Loucy (cell line): ENCODE measurements around the gene COL5A1.

Source experiments
- EZH2phosphoT487 ChIP-seq: fragments of 200-600 bp; IDR thresholded peaks from 2 replicates; pipeline ENCODE4 v1.6.1; 2018; ENCODE audit warnings: antibody characterized with exemption, mild to moderate bottlenecking, moderate library complexity, borderline replicate concordance
- TF ChIP-seq, protein P1 (sequence below): fragments of 200-600 bp; sonication (generic); conservative IDR thresholded peaks from 2 replicates; pipeline ENCODE4 v1.5.1; 2014; ENCODE audit warnings: mild to moderate bottlenecking, antibody characterized with exemption, low read length

DNA sequence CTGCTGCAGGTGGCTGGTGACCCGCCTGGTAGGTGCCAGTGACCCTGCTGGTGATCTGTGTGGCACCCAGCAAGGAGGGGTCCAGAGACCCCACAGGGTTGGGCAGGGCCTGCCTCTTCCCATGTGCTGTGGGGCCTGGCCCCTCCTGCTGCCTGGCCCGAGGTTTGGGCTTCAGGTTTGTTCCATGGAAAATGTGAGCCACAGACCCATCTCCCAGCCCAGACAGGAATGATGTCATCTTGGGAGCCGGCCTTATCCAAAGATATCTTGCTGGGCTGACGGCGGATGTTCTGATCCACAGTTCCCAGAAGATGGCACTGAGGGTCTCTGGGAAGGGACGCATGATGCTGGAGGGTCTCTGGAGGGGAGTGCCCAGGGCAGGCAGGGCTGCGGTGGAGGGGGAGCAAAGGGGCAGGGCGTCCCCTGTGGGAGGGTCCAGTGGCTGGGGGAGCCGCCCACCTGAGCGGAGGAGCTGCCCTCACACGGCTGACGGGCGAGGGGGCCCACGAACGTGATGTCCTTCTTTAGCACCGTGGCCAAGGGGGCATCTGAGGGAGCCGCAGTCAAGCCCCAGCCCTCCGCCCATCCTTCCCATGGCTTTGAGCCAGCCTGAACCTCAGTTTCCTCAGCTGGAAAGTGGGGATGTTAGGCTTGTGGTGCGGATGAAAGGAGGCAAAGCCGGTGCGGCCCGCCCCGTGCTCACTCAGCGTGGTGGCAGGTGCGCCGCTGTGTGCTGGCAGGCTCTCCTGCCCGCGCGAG, 68.1 kb downstream of the COL5A1 start:
- TF ChIP-seq, protein P1, sequence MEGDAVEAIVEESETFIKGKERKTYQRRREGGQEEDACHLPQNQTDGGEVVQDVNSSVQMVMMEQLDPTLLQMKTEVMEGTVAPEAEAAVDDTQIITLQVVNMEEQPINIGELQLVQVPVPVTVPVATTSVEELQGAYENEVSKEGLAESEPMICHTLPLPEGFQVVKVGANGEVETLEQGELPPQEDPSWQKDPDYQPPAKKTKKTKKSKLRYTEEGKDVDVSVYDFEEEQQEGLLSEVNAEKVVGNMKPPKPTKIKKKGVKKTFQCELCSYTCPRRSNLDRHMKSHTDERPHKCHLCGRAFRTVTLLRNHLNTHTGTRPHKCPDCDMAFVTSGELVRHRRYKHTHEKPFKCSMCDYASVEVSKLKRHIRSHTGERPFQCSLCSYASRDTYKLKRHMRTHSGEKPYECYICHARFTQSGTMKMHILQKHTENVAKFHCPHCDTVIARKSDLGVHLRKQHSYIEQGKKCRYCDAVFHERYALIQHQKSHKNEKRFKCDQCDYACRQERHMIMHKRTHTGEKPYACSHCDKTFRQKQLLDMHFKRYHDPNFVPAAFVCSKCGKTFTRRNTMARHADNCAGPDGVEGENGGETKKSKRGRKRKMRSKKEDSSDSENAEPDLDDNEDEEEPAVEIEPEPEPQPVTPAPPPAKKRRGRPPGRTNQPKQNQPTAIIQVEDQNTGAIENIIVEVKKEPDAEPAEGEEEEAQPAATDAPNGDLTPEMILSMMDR = no peak
- TF ChIP-seq EZH2phosphoT487 = no peak
